OCI-LY7 (cell line): ENCODE results near the gene CHST8. TPM values are rescaled to one million over a fixed set of nuclear protein-coding genes. Genes with fewer than 3 reads are reported as not detected.

Experiments
- BruUV-seq: library from RNA; stranded (reverse); fragments of 400-500 nt; replicated peaks from 2 replicates; lab custom pipeline; 2021; lab: Mats Ljungman, UMichigan
- CTCF ChIA-PET: fragments of 300-600 bp; sonication (Branson Sonifier 250); formaldehyde crosslinking; loops from one replicate; lab custom pipeline; 2022; ENCODE audit warnings: antibody characterized with exemption; ENCODE audit not compliant: unreplicated experiment; lab: Charles Lee
- POLR2A ChIA-PET: fragments of 300-600 bp; sonication (Branson Sonifier 250); formaldehyde crosslinking; loops from one replicate; lab custom pipeline; 2022; ENCODE audit warnings: antibody characterized with exemption; lab: Charles Lee
- DNase-seq: peaks from one replicate; pipeline ENCODE4 v3.0.0-alpha.2; 2015; ENCODE audit warnings: low spot score
- H2AFZ ChIP-seq: fragments of 200-600 bp; sonication (generic), shearing (Covaris generic); 2 replicates; pipeline ENCODE4 v1.6.1; 2014; ENCODE audit warnings: mild to moderate bottlenecking, antibody characterized with exemption, low read length, moderate library complexity
- H3K27ac ChIP-seq: fragments of 200-600 bp; sonication (generic); 2 replicates; pipeline ENCODE4 v1.5.1; 2014; ENCODE audit warnings: mixed run types, low read depth, mild to moderate bottlenecking, moderate library complexity, low read length, inconsistent platforms; ENCODE audit not compliant: poor library complexity, severe bottlenecking
- H3K36me3 ChIP-seq: fragments of 200-600 bp; sonication (generic); 2 replicates; pipeline ENCODE4 v1.6.1; 2014; ENCODE audit warnings: mild to moderate bottlenecking, antibody characterized with exemption, low read length, moderate library complexity, mixed read lengths; ENCODE audit not compliant: insufficient read depth
- H3K4me1 ChIP-seq: fragments of 200-600 bp; sonication (generic); 2 replicates; pipeline ENCODE4 v1.5.1; 2014; ENCODE audit warnings: mild to moderate bottlenecking, low read length; ENCODE audit not compliant: insufficient read depth, poor library complexity, severe bottlenecking
- H3K4me2 ChIP-seq: fragments of 200-600 bp; sonication (generic); 2 replicates; pipeline ENCODE4 v1.6.1; 2014; ENCODE audit warnings: mild to moderate bottlenecking, low read length
- H3K4me3 ChIP-seq: fragments of 200-600 bp; sonication (generic); 2 replicates; pipeline ENCODE4 v1.5.1; 2014; ENCODE audit warnings: mild to moderate bottlenecking, low read depth, low read length; ENCODE audit not compliant: poor library complexity, severe bottlenecking
- H3K79me2 ChIP-seq: fragments of 200-600 bp; sonication (generic); 2 replicates; pipeline ENCODE4 v1.6.1; 2016; ENCODE audit warnings: low read depth, mild to moderate bottlenecking, low read length, moderate library complexity, mixed read lengths; ENCODE audit not compliant: insufficient read depth
- H3K9me2 ChIP-seq: fragments of 200-600 bp; sonication (generic); 2 replicates; pipeline ENCODE4 v1.6.1; 2016; ENCODE audit warnings: mild to moderate bottlenecking, low read length, mixed read lengths; ENCODE audit not compliant: insufficient read depth
- H3K9me3 ChIP-seq: fragments of 200-600 bp; sonication (generic); 2 replicates; pipeline ENCODE4 v1.6.1; 2014; ENCODE audit warnings: mild to moderate bottlenecking, mixed run types, low read length, mixed read lengths
- H4K20me1 ChIP-seq: fragments of 200-600 bp; sonication (generic); 2 replicates; pipeline ENCODE4 v1.6.1; 2014; ENCODE audit warnings: mild to moderate bottlenecking, antibody characterized with exemption, low read length, moderate library complexity, mixed read lengths; ENCODE audit not compliant: insufficient read depth
- CTCF ChIP-seq: fragments of 200-600 bp; sonication (generic); conservative IDR thresholded peaks from 2 replicates; pipeline ENCODE4 v1.5.1; 2014; ENCODE audit warnings: mild to moderate bottlenecking, antibody characterized with exemption, low read length, moderate library complexity, mixed read lengths
- EZH2phosphoT487 ChIP-seq: fragments of 200-600 bp; sonication (generic); IDR thresholded peaks from 2 replicates; pipeline ENCODE4 v1.6.1; 2018; ENCODE audit warnings: low read depth, borderline replicate concordance, mild to moderate bottlenecking, mixed run types, antibody characterized with exemption, low read length, moderate library complexity, mixed read lengths
- intact Hi-C: fragments of 100-400 bp; cut with micrococcal nuclease; formaldehyde crosslinking; loops from one replicate; pipeline ENCODE4 v1.10.0; 2022; ENCODE audit not compliant: unreplicated experiment
- total RNA-seq, 2 experiments: library from RNA; depleted of rRNA in 1 of 2; stranded (reverse); fragments of >200 nt in 1 of 2; shearing (Covaris generic) in 1 of 2; gene quantifications; 2 replicates each; pipeline ENCODE4 v1.2.3, GENCODE V29; 2014 to 2022

CHST8 gene
- total RNA-seq, 2 experiments from 2014 or later = not detected

GRCh38 chr19:33755099-33756035 lies 133.6 kb downstream of the CHST8 start:
- ChIA-PET CTCF (no interaction called here), POLR2A (no interaction called here)
- H2AFZ ChIP-seq = no peak overlapping the region
- no TSS peak for BruUV-seq
- H3K79me2 ChIP-seq = no peaks in the 10 kb centered on the region
- no peak overlapping the region for H3K27ac ChIP-seq
- no peaks in the 10 kb centered on the region for H4K20me1 ChIP-seq
- no peaks in the 10 kb centered on the region for H3K9me3 ChIP-seq
- H3K4me1 ChIP-seq = no peaks in the 10 kb centered on the region
- no peaks in the 10 kb centered on the region for H3K36me3 ChIP-seq
- no peak overlapping the region for H3K4me3 ChIP-seq
- no peaks in the 10 kb centered on the region for H3K9me2 ChIP-seq
- TF ChIP-seq EZH2phosphoT487 (no peak), CTCF (no peak)
- no peak overlapping the region for H3K4me2 ChIP-seq
- intact Hi-C loops = no loop called here
- DNase-seq = no peak

- POLR2A ChIA-PET = no interaction called here
- H3K36me3 ChIP-seq = no peaks in the 10 kb centered on the region
These were observed 134.4 kb downstream of the CHST8 start for GRCh38 chr19:33756177-33756576.

More at GRCh38 chr19:33756177-33756576, 134.4 kb downstream of the CHST8 start:
- H3K27ac ChIP-seq = no peak overlapping the region
- H2AFZ ChIP-seq = no peak overlapping the region
- intact Hi-C loops = no loop called here
- BruUV-seq = no TSS peak
- no peaks in the 10 kb centered on the region for H3K9me2 ChIP-seq
- no peaks in the 10 kb centered on the region for H3K9me3 ChIP-seq
- H3K79me2 ChIP-seq = no peaks in the 10 kb centered on the region
- CTCF ChIA-PET = no interaction called here
- no peaks in the 10 kb centered on the region for H4K20me1 ChIP-seq
- H3K4me3 ChIP-seq = no peak overlapping the region
- no peak overlapping the region for H3K4me2 ChIP-seq
- DNase-seq = no peak
- no peaks in the 10 kb centered on the region for H3K4me1 ChIP-seq
- TF ChIP-seq EZH2phosphoT487 (no peak), CTCF (no peak)
